HCT116 (cell line): ENCODE results near the gene ALPP.
"Not testable (repeated sequence)": the region's sequence is repeated elsewhere in the genome, so short reads cannot be mapped to it uniquely, and the experiment has no call there.

ENCODE experiments used
- CTCF ChIP-seq, 3 experiments: fragments of 200-600 bp in 1 of 3; sonication (generic) in 1 of 3; IDR thresholded peaks in 2 of 3; conservative IDR thresholded peaks in 1 of 3; 2 replicates each; pipeline ENCODE4 v1.5.1; 2012 to 2017; ENCODE audit warnings: low read depth in 2 of 3, low read length in 2 of 3, antibody characterized with exemption in 1 of 3, borderline replicate concordance in 1 of 3, control low read depth in 1 of 3, mild to moderate bottlenecking in 1 of 3, mixed read lengths in 1 of 3, mixed run types in 1 of 3, moderate library complexity in 1 of 3; ENCODE audit not compliant: insufficient read depth in 1 of 3
- FOSL1 ChIP-seq: IDR thresholded peaks from 2 replicates; pipeline ENCODE4 v1.6.1; 2012; ENCODE audit warnings: low read depth
- POLR2AphosphoS5 ChIP-seq: IDR thresholded peaks from 2 replicates; pipeline ENCODE4 v1.6.1; 2011; ENCODE audit warnings: mild to moderate bottlenecking, low read depth, low read length, moderate library complexity
- TF ChIP-seq, protein P1 (sequence below): IDR thresholded peaks from 2 replicates; pipeline ENCODE4 v1.6.1; 2012

DNA sequence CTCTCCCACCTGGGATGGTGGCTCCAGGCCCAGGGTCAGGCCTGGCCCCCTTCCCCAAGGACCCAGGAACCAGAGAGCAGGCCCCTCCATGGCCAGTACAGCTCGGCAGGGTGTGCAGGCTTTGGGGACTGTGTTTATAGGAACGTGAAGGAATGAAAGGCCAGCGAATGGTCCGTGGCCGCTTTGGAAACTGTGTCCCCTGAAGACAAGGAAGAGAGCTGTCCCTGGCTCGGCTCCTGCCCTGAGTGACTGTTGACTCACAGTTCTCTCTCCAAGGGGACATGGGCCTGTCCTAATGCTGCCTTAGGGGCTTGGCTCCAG lies 43.7 kb upstream of the ALPP start:
- not testable (repeated sequence) for TF ChIP-seq CTCF (IDR thresholded peaks at IDR 0.05 in 2 of 3, conservative IDR thresholded peaks at IDR 0.05 in 1 of 3; ENCODE audit: borderline replicate concordance in 1 of 3, insufficient read depth in 1 of 3, low read depth in 2 of 3, low read length in 2 of 3); POLR2AphosphoS5; FOSL1
- TF ChIP-seq, protein P1, sequence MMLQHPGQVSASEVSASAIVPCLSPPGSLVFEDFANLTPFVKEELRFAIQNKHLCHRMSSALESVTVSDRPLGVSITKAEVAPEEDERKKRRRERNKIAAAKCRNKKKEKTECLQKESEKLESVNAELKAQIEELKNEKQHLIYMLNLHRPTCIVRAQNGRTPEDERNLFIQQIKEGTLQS, result not testable (repeated sequence)
